Panc1 (cell line): ENCODE results near the gene TMEM19.

ENCODE experiments used
- CTCF ChIP-seq: fragments of 450-650 bp; IDR thresholded peaks from 2 replicates; pipeline ENCODE4 v1.5.1; 2017; ENCODE audit warnings: mild to moderate bottlenecking
- POLR2AphosphoS5 ChIP-seq: IDR thresholded peaks from 2 replicates; pipeline ENCODE4 v1.6.1; 2012; ENCODE audit warnings: mild to moderate bottlenecking, low read depth, low read length, moderate library complexity
- REST ChIP-seq, 2 experiments: IDR thresholded peaks; 2 replicates each; pipeline ENCODE4 v1.6.1; 2011 to 2012; ENCODE audit warnings: low read depth in 2 of 2, control low read depth in 1 of 2, low read length in 1 of 2, mild to moderate bottlenecking in 1 of 2, moderate library complexity in 1 of 2; ENCODE audit not compliant: insufficient read depth in 1 of 2
- SIN3A ChIP-seq: IDR thresholded peaks from 2 replicates; pipeline ENCODE4 v1.6.1; 2012; ENCODE audit warnings: low read depth, mild to moderate bottlenecking, low read length, moderate library complexity, borderline replicate concordance; ENCODE audit not compliant: insufficient read depth
- TCF7L2 ChIP-seq: IDR thresholded peaks from 2 replicates; pipeline ENCODE4 v1.6.1; 2011; ENCODE audit warnings: mild to moderate bottlenecking, low read depth, low read length, inconsistent platforms

- TF ChIP-seq CTCF (no peak), REST (IDR thresholded peaks at IDR 0.05; ENCODE audit: insufficient read depth in 1 of 2, low read depth in 2 of 2, low read length in 1 of 2) (no peak), POLR2AphosphoS5 (no peak), TCF7L2 (no peak), SIN3A (no peak)
Measured at GRCh38 chr12:71732357-71732712, 46.5 kb downstream of the TMEM19 start.
